GM19397 (cell line): ENCODE measurements around the gene ZNG1C.
"Not testable (repeated sequence)": the region's sequence is repeated elsewhere in the genome, so short reads cannot be mapped to it uniquely, and the experiment has no call there.

Source experiments
- ATAC-seq: cut with Tn5 transposase; IDR thresholded peaks from one replicate; pipeline ENCODE4 v1.9.1; 2021; ENCODE audit warnings: mild to moderate bottlenecking, moderate library complexity; ENCODE audit not compliant: unreplicated experiment

Gene ZNG1C

DNA sequence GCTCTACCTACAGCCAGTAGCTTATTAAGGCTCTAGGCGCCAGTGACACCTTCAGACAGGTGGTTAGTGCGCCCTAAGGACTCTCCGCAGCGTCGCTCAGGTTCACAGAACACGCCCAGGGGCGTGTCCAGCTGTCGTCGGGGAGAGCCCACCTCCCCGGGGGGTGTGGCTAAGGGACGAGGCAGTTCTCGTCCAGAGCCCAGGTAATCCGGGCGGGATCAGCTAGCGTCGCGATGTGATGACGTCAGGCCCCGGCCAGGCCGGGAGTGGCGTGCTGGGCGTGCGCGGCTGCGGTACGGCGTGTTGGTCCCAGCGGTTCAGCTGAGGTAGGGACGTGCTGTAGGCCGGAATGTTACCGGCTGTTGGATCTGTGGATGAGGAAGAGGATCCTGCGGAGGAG, at the start of gene ZNG1C:
Gene ZNG1C (plus strand): TSS at position 301 of the 400 bp plus-strand sequence. CDS start 49 bp downstream, at position 350.
- ATAC-seq: not testable (repeated sequence)

DNA sequence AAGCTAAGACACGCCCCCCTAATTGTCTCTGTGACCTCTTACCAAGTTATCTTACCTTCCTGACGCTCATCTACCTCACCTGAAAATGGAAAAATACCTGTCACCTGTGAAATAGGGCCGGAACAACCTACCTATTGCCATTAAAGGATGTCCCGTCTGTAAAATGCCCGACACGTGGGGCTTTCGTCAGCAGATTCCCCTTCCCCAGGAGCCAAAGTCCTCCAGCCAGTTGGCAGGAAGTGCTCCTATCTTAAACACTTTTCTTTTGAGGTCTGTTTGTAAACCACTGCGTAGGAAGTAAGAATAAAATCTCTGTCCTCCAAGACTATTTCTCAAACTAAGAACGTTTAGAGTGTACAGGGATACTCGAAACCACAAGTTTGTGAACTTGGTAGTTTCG, 654 bp downstream of the ZNG1C start:
- not testable (repeated sequence) for ATAC-seq

- not testable (repeated sequence) for ATAC-seq
Measured at GRCh38 chr9:68281041-68281440, 39.3 kb downstream of the ZNG1C start.

GRCh38 chr9:68302567-68302966, 60.8 kb downstream of the ZNG1C start, which contains the start of gene FOXD4L3:
Gene FOXD4L3, plus strand, starts transcription at chr9:68302867. Its CDS starts 85 bp downstream, at chr9:68302952.
- not testable (repeated sequence) for ATAC-seq

- ATAC-seq: not testable (repeated sequence)
Measured at GRCh38 chr9:68303771-68304170, 62.0 kb downstream of the ZNG1C start.

- not testable (repeated sequence) for ATAC-seq
Measured at GRCh38 chr9:68304212-68304611, 62.4 kb downstream of the ZNG1C start.

GRCh38 chr9:68304777-68305176, 63.0 kb downstream of the ZNG1C start:
- ATAC-seq: not testable (repeated sequence)

DNA sequence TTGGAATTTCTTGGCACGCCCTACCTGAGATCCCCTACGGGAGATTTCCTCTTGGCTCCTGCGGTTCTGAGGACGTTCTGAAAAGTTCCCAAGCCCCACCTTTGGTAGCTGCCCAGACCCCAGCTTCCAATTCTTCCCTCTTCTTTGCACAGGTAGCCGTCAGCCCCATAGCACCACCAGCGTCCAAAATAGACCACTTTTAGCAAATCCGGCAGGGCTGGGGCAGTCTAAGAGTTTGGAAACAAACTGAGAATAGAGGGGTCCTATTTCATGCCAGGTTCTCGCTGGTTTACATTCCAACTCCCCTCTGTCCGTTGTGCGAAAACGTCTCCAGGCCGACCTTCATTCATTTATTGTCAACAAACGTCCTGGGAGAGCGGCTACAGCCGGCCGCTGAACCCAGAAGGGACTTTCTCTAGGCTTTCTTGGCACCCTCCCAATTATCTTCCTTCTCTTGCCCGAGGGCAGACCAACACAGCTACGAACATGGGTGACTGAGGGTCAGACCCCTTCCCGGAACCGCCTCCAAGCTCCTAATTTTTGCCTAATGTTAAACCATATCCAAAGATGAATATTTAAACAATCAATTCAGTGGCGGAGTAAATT, 64.0 kb downstream of the ZNG1C start:
- not testable (repeated sequence) for ATAC-seq

DNA sequence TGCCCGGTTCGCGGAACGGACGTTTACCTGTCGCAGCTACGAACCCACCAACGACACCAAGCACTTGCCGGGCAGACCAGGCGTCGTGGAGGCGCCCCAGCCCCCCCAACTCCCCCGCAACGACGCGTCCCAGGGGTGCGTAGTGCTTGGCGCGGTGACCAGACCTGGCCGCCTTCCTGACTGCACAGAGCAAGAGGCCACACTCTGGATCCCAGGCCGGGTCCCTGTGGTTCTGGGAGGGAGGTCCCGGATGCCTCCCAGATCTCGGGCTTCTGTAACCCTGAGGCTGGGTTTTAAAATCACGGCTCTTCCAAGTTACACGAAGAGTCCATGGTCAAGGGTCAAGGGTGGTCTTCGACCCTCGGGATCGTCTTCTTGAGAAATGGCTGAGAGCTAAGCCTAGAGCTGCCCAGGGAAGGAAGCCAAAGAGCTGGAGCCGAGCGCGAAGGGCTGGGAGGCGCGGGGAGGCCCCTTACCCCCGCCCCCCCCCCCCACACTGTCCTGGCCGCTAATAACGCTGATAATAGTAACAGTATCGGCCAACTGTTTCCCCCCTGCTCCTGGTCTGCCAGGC, 64.7 kb downstream of the ZNG1C start:
- ATAC-seq: not testable (repeated sequence)

- not testable (repeated sequence) for ATAC-seq
Measured at GRCh38 chr9:68307127-68307526, 65.3 kb downstream of the ZNG1C start.

GRCh38 chr9:68307654-68308053, 65.9 kb downstream of the ZNG1C start:
- not testable (repeated sequence) for ATAC-seq

DNA sequence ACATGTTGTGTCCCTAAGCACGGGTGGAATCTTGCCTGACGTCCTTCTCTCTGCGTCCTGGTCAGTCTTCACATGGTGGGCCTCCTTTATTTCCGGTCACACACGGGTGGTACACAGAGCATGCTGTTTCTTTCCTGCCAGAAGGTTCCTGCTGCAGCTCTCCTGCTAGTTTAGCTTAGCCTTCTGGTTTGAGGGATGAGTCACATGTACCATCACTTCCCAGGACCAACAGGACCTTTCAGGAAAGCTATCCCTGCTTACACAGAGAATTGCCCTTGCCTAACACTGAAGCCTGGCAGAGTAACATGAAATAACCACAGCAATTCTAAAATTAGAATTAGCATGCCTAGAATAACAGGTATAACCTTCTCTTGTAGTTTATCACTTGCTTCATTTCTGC, 69.4 kb downstream of the ZNG1C start:
- not testable (repeated sequence) for ATAC-seq

DNA sequence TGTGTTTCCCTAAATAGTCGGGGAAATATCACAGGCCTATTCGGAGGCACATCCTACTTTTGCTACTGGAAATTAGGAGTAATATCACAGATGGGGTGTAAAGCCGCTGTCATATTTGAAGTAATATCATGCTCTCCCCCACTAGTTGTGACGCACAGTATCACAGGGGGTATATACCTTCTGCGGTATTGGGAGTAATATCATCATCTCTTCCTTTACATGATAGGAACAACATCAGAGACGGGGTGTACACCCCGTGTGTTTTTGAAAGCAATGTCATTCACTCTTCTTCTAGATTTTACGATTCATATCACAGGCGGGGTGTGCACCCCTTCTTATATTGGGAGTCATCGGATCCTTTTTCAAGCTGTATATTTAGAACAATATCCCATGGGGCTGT, 76.4 kb downstream of the ZNG1C start:
- ATAC-seq: not testable (repeated sequence)

DNA sequence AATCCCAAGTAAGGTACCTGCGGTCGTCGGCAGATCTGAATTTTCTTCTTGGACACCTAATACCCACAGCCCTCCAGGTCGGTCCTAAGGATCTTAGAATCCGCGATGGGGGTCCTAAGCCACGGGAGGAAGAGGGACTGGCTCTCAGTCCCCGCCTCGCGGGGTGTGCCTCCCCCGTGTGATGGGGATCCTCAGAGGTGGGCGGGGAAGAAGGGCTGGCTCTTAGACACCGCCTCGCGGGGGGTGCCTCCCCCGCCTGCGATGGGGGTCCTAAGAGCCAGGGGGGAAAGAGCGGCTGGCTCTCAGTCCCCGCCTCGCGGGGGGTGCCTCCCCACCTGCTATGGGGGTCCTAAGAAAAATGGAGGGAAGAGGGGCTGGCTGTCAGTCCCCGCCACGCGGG, 82.0 kb downstream of the ZNG1C start:
- not testable (repeated sequence) for ATAC-seq

GRCh38 chr9:68324518-68324917, 82.7 kb downstream of the ZNG1C start:
- ATAC-seq: not testable (repeated sequence)

- ATAC-seq: not testable (repeated sequence)
Measured at GRCh38 chr9:68329106-68329505, 87.3 kb downstream of the ZNG1C start.

- ATAC-seq: not testable (repeated sequence)
Measured at GRCh38 chr9:68330531-68331173, 88.9 kb downstream of the ZNG1C start.

- ATAC-seq: not testable (repeated sequence)
Measured at GRCh38 chr9:68332122-68332521, 90.3 kb downstream of the ZNG1C start.

GRCh38 chr9:68335935-68336334, 94.2 kb downstream of the ZNG1C start:
- not testable (repeated sequence) for ATAC-seq

- not testable (repeated sequence) for ATAC-seq
Measured at GRCh38 chr9:68336639-68337339, 95.0 kb downstream of the ZNG1C start.

DNA sequence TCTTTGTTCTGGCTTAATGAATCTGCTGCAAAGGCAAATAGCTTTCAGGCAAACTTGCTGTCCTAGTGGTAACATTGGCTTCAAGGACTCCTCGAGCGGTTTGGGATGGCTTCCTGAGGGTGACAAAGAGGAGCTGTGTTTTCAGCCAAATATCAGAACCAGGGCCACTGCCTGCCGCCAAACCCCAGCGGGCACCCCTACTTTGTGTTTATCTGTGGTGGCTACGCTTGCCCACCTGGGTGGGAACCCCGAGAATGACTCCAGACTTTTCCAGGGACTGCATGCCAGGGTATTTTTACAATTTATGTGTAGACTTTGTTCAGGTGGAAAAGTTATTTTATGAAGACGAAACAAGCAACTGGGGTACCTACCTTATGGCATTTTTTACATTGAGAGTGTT, 96.2 kb downstream of the ZNG1C start:
- ATAC-seq: not testable (repeated sequence)
